NCI-H2227 treated with DMSO at 0.1 percent for 48 hours (cell line): ENCODE data around the gene REPIN1.

ENCODE experiments used
- DNase-seq: peaks from one replicate; lab custom pipeline; 2025; lab: John Stamatoyannopoulos, UW

Gene REPIN1

DNA sequence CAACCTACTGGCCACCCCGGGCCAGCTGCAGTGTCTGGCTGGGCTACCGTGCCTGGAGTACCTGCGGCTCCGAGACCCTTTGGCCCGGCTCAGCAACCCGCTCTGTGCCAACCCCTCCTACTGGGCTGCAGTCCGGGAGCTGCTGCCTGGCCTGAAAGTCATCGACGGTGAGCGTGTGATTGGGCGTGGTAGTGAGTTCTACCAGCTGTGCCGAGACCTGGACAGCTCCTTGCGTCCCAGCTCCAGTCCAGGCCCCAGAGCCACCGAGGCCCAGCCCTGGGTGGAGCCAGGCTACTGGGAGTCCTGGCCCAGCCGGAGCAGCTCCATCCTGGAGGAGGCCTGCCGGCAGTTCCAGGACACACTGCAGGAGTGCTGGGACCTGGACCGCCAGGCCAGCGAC lies 31.4 kb upstream of the REPIN1 start:
- no peak for DNase-seq

DNA sequence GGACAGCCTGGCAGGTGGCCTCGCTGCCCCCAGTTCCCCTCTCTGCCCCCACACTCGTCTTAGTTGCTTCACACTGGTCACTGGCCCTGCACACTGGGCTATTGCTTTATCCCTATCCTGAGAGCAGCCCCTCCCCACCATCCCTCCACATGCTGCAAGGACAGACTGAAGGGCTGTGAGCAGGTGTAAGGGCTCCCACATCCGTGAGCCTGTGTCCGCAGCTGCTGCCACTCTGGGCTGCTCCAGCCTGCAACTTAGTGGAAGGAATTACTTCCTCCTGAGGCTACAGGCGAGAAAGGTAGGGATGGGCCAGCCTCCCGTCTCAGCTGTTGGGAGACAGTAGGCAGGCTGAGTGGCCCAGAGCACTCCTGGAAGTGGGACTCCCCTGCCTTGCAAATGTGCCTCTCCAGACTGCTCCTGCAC lies 31.0 kb upstream of the REPIN1 start:
- DNase-seq: no peak

DNA sequence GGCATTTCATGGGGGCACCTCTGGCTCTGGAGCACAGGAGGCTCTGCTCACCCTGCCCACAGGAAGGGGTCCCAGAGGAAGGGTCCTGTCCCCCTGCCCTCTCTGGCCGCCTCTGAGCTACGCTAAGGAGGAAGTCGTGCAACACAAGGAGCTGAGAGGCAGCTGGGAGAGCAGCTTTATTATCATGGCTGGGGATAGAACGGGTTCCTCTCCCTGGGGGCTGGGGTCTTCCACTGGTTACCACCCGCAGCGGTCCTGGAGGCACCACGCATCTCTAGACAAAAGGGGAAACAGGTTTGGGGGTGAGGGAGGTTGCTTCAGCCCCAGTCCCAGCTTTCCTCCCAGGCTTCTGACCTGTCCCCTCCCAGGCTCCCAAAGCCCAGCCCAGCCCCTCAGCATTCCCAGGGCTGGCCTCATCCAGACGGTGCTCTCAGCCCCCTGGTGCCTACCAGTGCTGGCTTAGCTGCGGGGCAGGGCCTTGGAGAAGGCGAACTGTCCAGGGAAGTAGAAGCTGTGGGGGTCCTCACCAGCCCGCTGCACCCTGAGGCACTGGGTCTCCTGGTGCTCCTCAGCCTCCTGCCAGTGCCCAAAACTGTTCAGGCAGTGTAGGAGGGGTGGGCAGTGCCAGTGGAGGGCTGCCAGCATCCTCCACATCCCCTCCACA lies 30.3 kb upstream of the REPIN1 start:
- no peak for DNase-seq

DNA sequence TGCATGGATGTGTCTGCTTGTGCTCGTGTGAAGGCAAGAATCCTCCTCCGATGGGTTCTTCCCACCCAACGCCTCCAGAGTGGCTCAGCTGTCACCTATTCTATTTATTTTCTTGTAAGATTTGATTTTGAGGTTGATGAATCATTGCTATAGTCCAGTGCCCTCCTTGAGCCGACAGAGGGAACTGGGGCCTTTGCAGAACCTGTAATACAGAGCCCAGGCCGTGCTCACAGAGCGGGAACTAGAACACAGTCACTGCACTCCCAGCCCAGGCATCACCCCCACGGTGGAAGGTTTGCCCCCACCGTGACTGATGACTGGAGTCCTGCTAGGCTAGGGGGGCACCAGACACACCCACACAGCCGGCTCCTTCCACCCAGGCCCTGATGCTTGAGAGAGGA lies 29.2 kb upstream of the REPIN1 start:
- no peak for DNase-seq

DNA sequence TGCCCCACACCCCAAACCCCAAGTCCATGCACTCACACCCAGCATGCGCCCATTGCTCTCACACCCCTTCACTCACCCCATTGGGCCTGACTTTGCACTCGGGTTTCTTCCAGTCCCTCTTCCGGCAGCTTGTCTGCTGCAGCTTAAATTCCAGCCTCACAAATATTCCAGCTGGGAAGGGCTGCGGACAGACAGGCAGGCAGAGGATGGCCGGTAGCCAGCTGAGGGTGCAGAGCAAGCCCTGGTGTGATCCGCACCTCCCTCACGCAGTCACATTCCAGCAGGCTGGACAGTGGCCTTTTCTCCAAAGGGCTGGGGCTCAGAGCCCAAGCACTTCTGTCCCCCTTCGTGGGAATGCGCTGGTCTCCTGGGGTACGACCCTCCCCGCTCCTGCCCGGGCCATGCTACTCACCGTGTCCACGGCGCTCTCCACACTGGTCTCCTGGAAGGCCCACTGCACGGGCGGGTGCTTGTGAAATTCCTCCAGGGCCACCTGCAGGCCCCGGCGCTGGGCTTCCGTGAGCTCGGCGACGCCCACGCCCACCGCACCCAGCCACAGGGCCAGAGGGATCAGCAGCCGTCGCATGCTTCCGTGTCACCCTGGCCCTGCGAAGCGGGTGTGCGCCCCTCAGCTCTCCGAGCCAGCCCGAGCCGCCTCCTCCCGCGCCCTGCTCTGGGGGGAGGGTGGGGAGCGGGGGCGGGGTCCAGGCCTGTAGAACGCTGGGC lies 28.4 kb upstream of the REPIN1 start:
- DNase-seq: no peak

DNA sequence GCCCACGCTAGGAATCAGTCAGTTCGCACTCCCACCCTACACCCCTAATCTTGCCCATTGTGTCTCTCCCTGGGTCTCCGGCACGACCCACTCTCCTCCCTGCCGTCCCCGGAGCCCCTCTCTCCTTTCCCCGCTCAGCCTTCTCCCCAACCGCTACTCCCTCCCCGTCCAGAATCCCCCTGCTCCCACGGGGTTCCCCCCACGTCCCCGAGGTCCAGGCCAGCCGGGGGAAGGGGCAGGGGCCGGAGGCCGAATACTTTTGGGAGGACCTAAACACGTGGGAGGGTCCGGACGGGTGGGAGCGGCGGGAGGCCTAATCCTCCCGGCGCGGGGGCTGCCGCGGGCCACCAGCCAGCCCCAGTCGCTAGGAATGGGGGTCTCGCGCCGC lies 27.8 kb upstream of the REPIN1 start:
- no peak for DNase-seq

DNA sequence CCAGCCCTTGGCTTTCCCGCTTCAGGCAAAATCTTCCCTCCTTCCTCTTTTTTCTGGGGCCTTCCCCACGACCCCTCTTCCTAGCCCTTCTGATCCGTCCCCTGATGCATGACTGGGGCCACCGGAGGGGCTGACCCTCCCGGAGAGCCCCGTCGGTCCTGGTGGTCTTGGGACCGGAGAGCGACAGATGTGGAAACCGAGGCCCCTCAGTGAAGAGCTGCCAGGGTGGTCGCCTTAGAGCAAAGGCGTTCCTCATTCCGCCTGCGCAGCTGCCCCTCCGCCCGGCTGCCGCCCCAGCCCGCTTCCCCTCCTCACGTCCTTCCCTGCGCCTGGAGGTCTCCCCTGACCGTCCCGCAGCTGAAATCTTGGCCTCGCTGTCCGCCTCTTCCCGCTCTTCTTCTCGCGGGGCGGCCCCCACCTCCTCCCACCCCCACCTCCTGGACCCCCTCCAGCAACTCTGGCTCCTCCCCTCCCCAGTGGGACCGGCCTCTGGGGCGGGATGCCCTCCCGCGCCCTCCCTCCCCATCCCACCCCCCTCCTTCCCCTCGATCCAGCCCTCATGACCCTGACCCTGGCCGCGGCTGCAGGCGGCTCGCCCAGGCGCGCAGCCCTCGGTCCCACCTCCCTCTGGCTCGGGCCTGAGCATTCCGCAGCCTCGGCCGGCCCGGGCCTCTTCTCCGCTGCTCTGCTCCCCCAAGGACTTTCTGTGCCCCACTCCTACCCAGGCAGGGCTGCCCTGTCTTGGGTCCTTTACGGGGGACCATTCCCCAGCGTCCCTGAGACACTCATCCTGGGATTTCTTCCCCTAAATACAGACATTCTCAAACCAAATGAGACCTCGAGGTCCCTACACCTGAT lies 27.1 kb upstream of the REPIN1 start, which contains the start of gene RARRES2:
Gene RARRES2, minus strand, starts transcription at position 367 of the 858 bp plus-strand sequence. CDS start 1,020 bp downstream, outside the sequence.
- no peak for DNase-seq

DNA sequence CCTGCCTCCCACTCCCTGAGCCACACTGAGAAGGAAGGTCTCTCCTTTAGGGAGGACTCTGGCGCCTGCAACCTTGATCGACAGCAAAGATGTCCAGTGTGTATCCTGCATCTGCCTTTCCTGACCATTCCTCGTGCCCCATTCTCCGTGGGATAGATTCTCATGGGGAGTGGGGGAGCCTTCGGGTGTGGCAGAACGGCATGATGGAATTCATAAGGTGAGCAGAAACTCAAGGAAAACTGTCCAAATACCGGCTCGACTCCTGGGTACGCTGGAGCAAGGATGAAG lies 26.6 kb upstream of the REPIN1 start:
- no peak for DNase-seq

DNA sequence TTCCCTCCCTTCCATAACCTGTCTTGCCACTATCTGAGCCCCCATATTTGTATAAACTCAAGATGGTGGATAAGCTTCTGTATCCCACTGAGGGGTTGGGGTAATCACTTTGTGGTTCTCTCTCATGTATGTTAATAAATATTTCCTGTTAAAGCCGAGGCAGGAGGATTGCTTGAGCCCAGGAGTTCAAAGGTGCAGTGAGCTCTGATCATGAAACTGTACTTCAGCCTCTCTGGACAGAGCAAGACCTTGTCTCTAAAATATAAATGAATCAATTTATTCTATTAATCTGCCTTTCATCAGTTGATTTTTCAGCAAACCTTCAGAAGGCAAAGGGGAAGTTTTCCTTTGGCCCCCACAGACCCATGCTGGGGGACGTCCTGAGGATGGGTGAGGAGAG lies 25.4 kb upstream of the REPIN1 start:
- no peak for DNase-seq

DNA sequence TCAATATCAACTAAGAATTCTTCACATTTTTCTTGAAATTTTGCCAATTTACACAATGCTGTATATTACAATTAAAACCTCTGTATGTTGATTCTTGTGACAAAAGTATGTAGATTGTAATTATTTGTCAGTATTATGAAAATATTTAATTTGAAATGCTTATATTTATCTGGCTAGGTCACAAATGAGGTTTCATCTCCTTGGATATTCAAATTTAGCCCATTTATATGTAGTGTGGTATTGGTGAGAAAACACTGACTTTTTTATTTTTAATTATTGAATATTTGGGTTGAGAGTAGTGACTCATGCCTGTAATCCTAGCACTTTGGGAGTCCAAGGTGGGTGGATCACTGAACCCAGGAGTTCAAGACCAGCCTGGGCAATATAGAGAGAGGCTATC lies 24.3 kb upstream of the REPIN1 start:
- DNase-seq: no peak

DNA sequence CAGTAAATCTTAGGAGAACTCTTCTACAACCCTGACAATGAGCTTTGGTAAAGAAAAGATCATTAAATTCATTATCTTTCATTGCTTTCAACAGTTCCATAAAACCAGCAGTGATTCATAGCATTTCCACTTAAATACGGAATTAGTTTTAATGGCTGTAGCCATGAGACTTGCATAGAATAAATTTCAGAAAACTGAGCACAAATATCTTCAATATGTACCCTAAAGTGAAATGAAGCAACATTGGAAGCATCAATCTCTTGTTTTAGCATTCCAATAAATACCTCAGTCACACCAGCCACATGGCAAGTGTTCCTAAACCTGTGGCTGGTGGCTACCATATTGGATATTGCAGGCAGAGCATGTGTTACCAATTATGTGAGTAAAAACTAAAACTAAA lies 23.6 kb upstream of the REPIN1 start:
- no peak for DNase-seq

DNA sequence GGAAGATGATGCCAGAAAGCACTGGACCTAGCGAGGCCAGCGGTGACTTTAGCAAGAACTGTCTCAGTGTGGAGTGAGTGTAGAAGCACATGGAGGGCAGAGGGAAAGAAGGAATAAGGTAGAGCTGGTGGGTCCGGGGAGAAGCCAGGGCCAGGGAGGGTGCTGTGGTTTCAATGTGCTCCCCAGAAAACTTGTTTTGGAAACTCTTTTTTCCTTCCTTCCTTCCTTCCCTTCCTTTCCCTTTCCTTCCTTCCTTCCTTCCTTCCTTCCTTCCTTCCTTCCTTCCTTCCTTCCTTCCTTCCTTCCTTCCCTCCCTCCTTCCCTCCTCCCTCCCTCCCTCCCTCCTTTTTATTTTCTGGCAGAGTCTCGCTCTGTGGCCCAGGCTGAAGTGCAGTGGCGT lies 21.7 kb upstream of the REPIN1 start:
- no peak for DNase-seq

DNA sequence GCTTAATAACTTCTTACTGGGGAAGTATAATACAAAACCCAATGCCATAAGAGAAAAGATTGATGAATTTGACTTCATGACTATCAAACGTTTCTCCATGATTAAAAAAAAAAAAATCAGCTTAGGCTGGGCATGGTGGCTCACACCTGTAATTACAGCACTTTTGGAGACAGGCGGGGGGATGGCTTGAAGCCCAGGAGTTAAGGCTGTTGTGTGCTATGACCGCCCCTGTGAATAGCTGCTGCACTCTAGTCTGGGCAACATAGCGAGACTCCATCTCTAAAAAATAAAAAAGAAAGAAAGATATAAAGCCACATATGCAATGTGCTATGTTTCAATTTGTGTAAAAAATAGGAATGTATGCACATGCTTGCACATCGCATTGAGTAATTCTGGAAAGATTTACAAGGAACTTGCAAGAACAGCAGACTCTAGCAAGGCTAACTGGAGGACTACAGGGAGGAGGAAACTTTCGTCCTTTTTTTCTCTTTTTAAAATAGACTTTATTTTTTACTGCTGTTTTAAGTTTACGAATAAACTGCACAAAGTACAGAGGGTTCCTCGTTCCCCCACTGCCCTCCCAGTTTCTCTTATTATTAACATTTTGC lies 16.9 kb upstream of the REPIN1 start:
- DNase-seq: no peak

DNA sequence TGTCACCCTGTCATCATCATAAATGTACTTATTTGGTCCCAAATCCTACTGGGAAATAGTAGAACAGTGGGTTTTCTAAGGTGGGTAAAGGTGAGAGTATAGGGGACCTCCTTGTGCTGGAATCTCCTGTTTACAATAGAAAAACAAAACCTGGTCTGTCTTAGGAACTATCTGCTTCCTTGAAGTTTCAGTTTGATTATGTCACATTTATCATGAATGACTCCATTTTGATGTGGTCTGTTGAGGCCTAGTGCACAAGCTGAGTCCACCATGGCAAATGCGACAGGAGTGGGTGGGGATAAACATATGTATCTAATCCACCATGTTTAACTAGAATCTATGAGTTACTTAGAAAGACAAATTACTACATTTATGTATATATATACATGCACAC lies 13.0 kb upstream of the REPIN1 start:
- no peak for DNase-seq

DNA sequence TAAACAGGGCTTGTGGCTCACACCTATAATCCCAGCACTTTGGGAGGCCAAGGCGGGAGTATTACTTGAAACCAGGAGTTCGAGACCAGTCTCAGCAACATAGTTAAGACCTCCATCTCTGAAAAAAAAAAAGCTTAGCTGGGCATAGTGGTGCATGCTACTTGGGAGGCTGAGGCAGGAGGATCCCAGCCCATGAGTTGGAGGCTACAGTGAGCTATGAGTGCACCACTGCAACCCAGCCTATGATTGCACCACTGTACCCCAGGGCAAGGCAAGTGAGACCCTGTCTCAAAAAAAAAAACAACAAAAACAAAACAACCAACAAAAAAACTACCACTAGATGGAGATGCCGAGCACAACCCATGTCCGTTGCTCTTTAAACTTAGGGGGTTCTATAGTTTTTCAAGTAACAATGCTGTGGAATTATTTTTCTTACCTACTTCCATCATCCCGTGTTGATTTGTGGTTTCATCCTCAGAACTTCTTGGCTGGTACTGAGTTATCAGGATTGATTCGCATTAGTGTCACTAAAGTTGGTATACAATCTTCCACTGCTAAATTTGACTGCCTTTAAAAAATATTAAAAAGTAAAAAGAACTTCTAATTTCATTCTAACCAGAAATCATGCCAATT lies 12.2 kb upstream of the REPIN1 start:
- no peak for DNase-seq

DNA sequence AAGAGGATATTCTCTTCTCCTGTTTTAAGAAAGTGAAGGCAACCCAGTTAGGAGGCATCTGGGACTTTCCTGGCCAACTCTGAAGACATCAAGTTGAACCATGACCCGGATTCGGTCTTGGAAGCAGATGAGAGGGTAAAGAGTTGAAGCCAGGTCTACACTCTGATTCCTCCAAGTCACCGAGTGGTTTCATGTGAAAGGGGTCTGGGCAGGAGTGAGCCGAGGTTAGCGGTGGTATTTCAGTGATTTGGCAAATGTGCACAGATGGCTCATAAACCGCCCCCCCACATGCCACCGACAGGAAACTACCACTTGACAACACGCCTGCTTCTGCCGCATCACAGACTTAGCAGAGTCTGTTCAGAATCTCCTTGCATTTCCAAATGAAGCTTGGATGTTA lies 11.4 kb upstream of the REPIN1 start:
- DNase-seq: peak; percentile 26

DNA sequence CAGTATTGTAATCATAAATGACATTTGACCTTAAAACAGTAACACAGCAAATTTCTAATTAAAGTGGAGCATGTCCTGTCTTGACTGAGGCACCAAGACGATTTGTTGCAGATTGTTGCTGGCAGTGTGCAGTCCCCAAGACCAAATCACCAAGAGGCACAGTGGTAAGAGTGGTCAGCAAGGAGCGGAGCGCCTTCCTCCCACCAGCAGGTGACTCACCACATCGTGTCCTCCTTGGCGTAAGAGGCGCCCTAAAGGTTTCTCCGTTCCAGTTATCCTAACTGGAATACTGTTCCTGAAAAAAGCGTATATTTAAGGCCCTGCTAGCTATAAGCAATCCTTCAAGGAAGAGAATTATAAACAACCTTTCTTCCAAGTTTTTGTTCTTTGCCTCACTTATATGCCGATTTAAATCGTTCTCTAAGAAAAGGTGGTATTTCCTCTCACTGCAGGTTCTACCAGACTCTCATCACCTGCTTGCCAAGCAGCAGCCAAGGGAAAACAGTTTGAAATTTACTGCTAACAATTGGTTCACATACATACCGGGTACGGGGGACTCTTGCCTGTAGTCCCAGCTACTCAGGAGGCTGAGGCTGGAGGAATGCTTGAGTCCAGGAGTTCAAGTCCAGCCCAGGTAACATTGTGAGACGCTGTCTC lies 10.7 kb upstream of the REPIN1 start:
- DNase-seq: no peak

DNA sequence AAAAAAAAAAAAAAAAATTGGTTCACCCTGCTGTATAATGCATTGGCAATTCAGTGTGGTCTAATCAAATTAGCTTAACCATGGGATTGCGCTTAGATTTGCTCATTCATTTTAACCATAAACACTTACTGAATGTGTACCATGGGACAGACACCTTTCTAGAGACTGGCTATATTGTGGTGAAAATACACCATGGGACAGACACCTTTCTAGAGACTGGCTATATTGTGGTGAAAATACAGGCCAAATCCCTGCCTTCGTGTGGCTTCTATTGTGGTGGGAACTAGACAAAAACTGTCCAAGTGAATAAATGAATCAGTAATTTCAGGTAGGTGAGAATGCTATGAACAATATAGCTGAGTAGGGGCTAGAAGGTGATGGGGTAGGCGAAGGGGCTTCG lies 10.2 kb upstream of the REPIN1 start:
- DNase-seq: no peak

DNA sequence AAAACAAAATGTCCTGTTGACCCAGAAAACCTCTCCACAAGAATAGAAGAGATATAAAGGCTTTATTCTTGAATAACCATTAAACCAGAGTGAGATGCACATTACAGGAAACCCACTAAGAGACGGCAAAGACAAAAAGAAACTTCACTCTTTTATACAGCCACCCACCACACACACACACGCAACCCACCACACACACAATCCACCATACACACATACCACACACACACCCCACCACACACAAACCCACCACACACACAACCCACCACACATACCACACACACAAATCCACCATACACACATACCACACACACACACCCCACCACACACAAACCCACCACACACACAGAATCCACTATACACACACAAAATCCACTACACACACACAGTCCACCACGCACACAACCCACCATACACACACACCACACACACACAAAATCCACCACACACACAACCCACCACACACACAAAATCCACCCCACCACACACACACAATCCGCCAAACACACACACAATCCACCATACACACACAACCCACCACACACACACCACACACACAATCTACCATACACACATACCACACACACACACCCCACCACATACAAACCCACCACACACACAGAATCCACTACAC lies 9.5 kb upstream of the REPIN1 start:
- DNase-seq: no peak

DNA sequence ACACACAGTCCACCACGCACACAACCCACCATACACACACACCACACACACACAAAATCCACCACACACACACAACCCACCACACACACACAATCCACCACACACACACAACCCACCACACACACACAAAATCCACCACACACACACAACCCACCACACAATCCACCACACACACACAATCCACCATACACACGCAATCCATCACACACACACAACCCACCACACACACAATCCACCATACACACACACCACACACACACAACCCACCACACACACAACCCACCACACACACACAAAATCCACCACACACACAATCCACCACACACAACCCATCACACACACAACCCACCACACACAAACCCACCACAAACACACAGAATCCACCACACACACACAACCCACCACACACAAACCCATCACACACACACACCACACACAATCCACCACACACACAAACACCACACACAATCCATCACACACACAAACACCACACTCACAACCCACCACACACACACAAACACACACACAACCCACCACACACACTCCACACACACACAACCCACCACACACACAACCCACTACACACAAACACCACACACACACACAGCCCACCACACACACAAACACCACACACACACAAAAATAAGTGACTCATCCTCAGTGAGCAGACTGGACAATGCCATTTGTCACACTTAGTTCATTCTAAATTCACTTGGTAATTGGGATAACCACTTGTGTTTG lies 8.8 kb upstream of the REPIN1 start:
- no peak for DNase-seq
